ENCODE measurements around the gene ATP2B2. TPM values are rescaled to one million over a fixed set of nuclear protein-coding genes. Genes with fewer than 3 reads are reported as not detected.

The ATP2B2 gene
- polyA plus RNA-seq, 3 donors: not detected

- Histone ChIP-seq H3K79me2 (ENCODE audit: insufficient read depth, low read length) (no peaks in the 10 kb centered on the region), H3K4me3 (replicated peaks in 1 of 3; ENCODE audit: low read depth in 2 of 3, low read length in 3 of 3) (no peak overlapping the region), H3K36me3 (replicated peaks in 1 of 2; ENCODE audit: control insufficient read depth in 1 of 2, insufficient read depth in 2 of 2, low read length in 2 of 2) (no peaks in the 10 kb centered on the region), H2AFZ (ENCODE audit: insufficient read depth, low read depth, low read length, poor library complexity, severe bottlenecking) (no peak overlapping the region), H3K4me2 (replicated peaks; ENCODE audit: extremely low read depth, low read length, poor library complexity, severe bottlenecking) (no peak overlapping the region), H3K9ac (ENCODE audit: insufficient read depth, low read length, poor library complexity, severe bottlenecking) (no peak overlapping the region), H3K27me3 (ENCODE audit: control insufficient read depth in 2 of 2, insufficient read depth in 2 of 2, low read length in 2 of 2) (no peaks in the 10 kb centered on the region), H3K27ac (ENCODE audit: low read depth in 1 of 2, low read length in 2 of 2) (no peak overlapping the region), H3K4me1 (ENCODE audit: control insufficient read depth in 1 of 2, insufficient read depth in 2 of 2, low read length in 2 of 2) (no peaks in the 10 kb centered on the region), H3K9me3 (replicated peaks in 1 of 2; ENCODE audit: control insufficient read depth in 1 of 2, insufficient read depth in 1 of 2, low read length in 2 of 2) (no peaks in the 10 kb centered on the region), H4K20me1 (ENCODE audit: insufficient read depth, low read length) (no peaks in the 10 kb centered on the region)
- DNase-seq: no peak
- H3K4me3 Mint-ChIP-seq: no peak overlapping the region
- TF ChIP-seq CTCF (IDR thresholded peaks at IDR 0.05): no peak
- H3K27ac Mint-ChIP-seq: no peak overlapping the region
- no peaks in the 10 kb centered on the region for H3K4me1 Mint-ChIP-seq
- WGBS (ENCODE audit: insufficient coverage): 100% methylated on average over 4 of the region's 4 CpGs
- no peaks in the 10 kb centered on the region for H3K36me3 Mint-ChIP-seq
- H3K9me3 Mint-ChIP-seq: no peaks in the 10 kb centered on the region
- H3K27me3 Mint-ChIP-seq (ENCODE audit: low read depth in 3 of 3): peaks cover 1 to 10% (median 2%) of the 10 kb centered on the region in 3 donors
- intact Hi-C loops (cut with micrococcal nuclease): no loop called here
These were observed 108.5 kb downstream of the ATP2B2 start for GRCh38 chr3:10396931-10397330.

GRCh38 chr3:10396083-10396482, 109.3 kb downstream of the ATP2B2 start:
- Histone ChIP-seq H3K9ac (ENCODE audit: insufficient read depth, low read length, poor library complexity, severe bottlenecking) (no peak overlapping the region), H3K79me2 (ENCODE audit: insufficient read depth, low read length) (no peaks in the 10 kb centered on the region), H3K4me1 (ENCODE audit: control insufficient read depth in 1 of 2, insufficient read depth in 2 of 2, low read length in 2 of 2) (no peaks in the 10 kb centered on the region), H4K20me1 (ENCODE audit: insufficient read depth, low read length) (no peaks in the 10 kb centered on the region), H3K4me3 (replicated peaks in 1 of 3; ENCODE audit: low read depth in 2 of 3, low read length in 3 of 3) (no peak overlapping the region), H3K27ac (ENCODE audit: low read depth in 1 of 2, low read length in 2 of 2) (no peak overlapping the region), H3K4me2 (replicated peaks; ENCODE audit: extremely low read depth, low read length, poor library complexity, severe bottlenecking) (no peak overlapping the region), H3K9me3 (replicated peaks in 1 of 2; ENCODE audit: control insufficient read depth in 1 of 2, insufficient read depth in 1 of 2, low read length in 2 of 2) (no peaks in the 10 kb centered on the region), H3K27me3 (ENCODE audit: control insufficient read depth in 2 of 2, insufficient read depth in 2 of 2, low read length in 2 of 2) (no peaks in the 10 kb centered on the region), H2AFZ (ENCODE audit: insufficient read depth, low read depth, low read length, poor library complexity, severe bottlenecking) (no peak overlapping the region), H3K36me3 (replicated peaks in 1 of 2; ENCODE audit: control insufficient read depth in 1 of 2, insufficient read depth in 2 of 2, low read length in 2 of 2) (no peaks in the 10 kb centered on the region)
- peaks cover 1 to 10% (median 2%) of the 10 kb centered on the region in 3 donors for H3K27me3 Mint-ChIP-seq (ENCODE audit: low read depth in 3 of 3)
- no peaks in the 10 kb centered on the region for H3K4me1 Mint-ChIP-seq
- no peak overlapping the region for H3K4me3 Mint-ChIP-seq
- H3K27ac Mint-ChIP-seq: no peak overlapping the region
- H3K36me3 Mint-ChIP-seq: no peaks in the 10 kb centered on the region
- no peak for DNase-seq
- intact Hi-C loops (cut with micrococcal nuclease): no loop called here
- no peak for TF ChIP-seq CTCF (IDR thresholded peaks at IDR 0.05)
- H3K9me3 Mint-ChIP-seq: no peaks in the 10 kb centered on the region
- 90% methylated on average over 3 of the region's 4 CpGs for WGBS (ENCODE audit: insufficient coverage)
